HepG2 (cell line): ENCODE data around the gene ZNF503. TPM values are rescaled to one million over a fixed set of nuclear protein-coding genes. Genes with fewer than 3 reads are reported as not detected.

ENCODE experiments used
- CBX2 ChIP-seq, 2 experiments: fragments of 200-600 bp in 1 of 2; sonication (generic); formaldehyde crosslinking in 1 of 2; IDR thresholded peaks; 2 replicates each; pipeline versions ENCODE4 v1.7.0 to v1.8.1; 2018 to 2022; ENCODE audit warnings: low read depth in 2 of 2, low read length in 1 of 2, mild to moderate bottlenecking in 1 of 2, missing genetic modification reagents in 1 of 2
- DNMT1 ChIP-seq: sonication (generic); formaldehyde crosslinking; IDR thresholded peaks from 2 replicates; pipeline ENCODE4 v1.5.1; 2020; ENCODE audit warnings: mild to moderate bottlenecking, missing genetic modification reagents
- FOXM1 ChIP-seq: sonication (generic); formaldehyde crosslinking; IDR thresholded peaks from 2 replicates; pipeline ENCODE4 v1.5.0; 2020; ENCODE audit warnings: missing genetic modification reagents
- HDAC1 ChIP-seq: sonication (generic); formaldehyde crosslinking; IDR thresholded peaks from 2 replicates; pipeline ENCODE4 v1.5.1; 2020; ENCODE audit warnings: mild to moderate bottlenecking, missing genetic modification reagents
- HIC2 ChIP-seq: sonication (generic); formaldehyde crosslinking; IDR thresholded peaks from 2 replicates; pipeline ENCODE4 v1.9.0; 2022; ENCODE audit warnings: low read depth, missing genetic modification reagents
- KMT2B ChIP-seq: IDR thresholded peaks from 2 replicates; pipeline ENCODE4 v1.6.1; 2016; ENCODE audit warnings: missing genetic modification reagents, missing compliant biosample characterization
- MAZ ChIP-seq, 2 experiments: sonication (generic) in 1 of 2; formaldehyde crosslinking in 1 of 2; IDR thresholded peaks; 2 replicates each; pipeline versions ENCODE4 v1.5.0 to v1.6.1; 2012 to 2020; ENCODE audit warnings: low read depth in 2 of 2, mild to moderate bottlenecking in 2 of 2, borderline replicate concordance in 1 of 2, improper control_type of control experiment in 1 of 2, low read length in 1 of 2, missing genetic modification reagents in 1 of 2, moderate library complexity in 1 of 2
- MTA1 ChIP-seq: sonication (generic); formaldehyde crosslinking; IDR thresholded peaks from 2 replicates; pipeline ENCODE4 v1.4.0; 2020; ENCODE audit warnings: missing genetic modification reagents, mild to moderate bottlenecking, borderline replicate concordance
- NCOA2 ChIP-seq: sonication (generic); formaldehyde crosslinking; IDR thresholded peaks from 2 replicates; pipeline ENCODE4 v1.8.0; 2022; ENCODE audit warnings: inconsistent platforms
- RXRA ChIP-seq: sonication (generic); formaldehyde crosslinking; IDR thresholded peaks from 2 replicates; pipeline ENCODE4 v1.5.1; 2020; ENCODE audit warnings: missing genetic modification reagents
- SRSF9 ChIP-seq: fragments of 200-400 bp; formaldehyde crosslinking; IDR thresholded peaks from 2 replicates; pipeline ENCODE4 v1.6.1; 2018; ENCODE audit warnings: borderline replicate concordance, mild to moderate bottlenecking, low read depth, low read length; ENCODE audit not compliant: insufficient read depth, poor library complexity, severe bottlenecking
- STAG1 ChIP-seq: sonication (generic); formaldehyde crosslinking; IDR thresholded peaks from 2 replicates; pipeline ENCODE4 v1.4.0; 2020; ENCODE audit warnings: missing genetic modification reagents
- ZFP82 ChIP-seq: sonication (generic); formaldehyde crosslinking; IDR thresholded peaks from 2 replicates; pipeline ENCODE4 v1.5.1; 2020; ENCODE audit warnings: mild to moderate bottlenecking, missing genetic modification reagents, borderline replicate concordance
- ZFP91 ChIP-seq: sonication (generic); formaldehyde crosslinking; IDR thresholded peaks from 2 replicates; pipeline ENCODE4 v1.9.0; 2022; ENCODE audit warnings: missing genetic modification reagents, mild to moderate bottlenecking, borderline replicate concordance
- ZNF20 ChIP-seq: sonication (generic); formaldehyde crosslinking; IDR thresholded peaks from 2 replicates; pipeline ENCODE4 v1.4.0; 2020; ENCODE audit warnings: mild to moderate bottlenecking, moderate library complexity, missing genetic modification reagents
- ZNF296 ChIP-seq: sonication (generic); formaldehyde crosslinking; conservative IDR thresholded peaks from 2 replicates; pipeline ENCODE4 v1.5.0; 2020; ENCODE audit warnings: mild to moderate bottlenecking, missing genetic modification reagents
- ZNF33A ChIP-seq: sonication (generic); formaldehyde crosslinking; IDR thresholded peaks from 2 replicates; pipeline ENCODE4 v1.5.1; 2020; ENCODE audit warnings: missing genetic modification reagents, mild to moderate bottlenecking, moderate library complexity, borderline replicate concordance
- ZNF501 ChIP-seq: sonication (generic); formaldehyde crosslinking; IDR thresholded peaks from 2 replicates; pipeline ENCODE4 v1.5.1; 2020; ENCODE audit warnings: mild to moderate bottlenecking, moderate library complexity, missing genetic modification reagents
- ZNF605 ChIP-seq: sonication (generic); formaldehyde crosslinking; IDR thresholded peaks from 2 replicates; pipeline ENCODE4 v1.8.0; 2022; ENCODE audit warnings: mild to moderate bottlenecking, missing genetic modification reagents
- ZNF619 ChIP-seq: sonication (generic); formaldehyde crosslinking; IDR thresholded peaks from 2 replicates; pipeline ENCODE4 v1.4.0; 2020; ENCODE audit warnings: mild to moderate bottlenecking, missing genetic modification reagents
- polyA plus RNA-seq, 8 experiments: library from polyadenylated mRNA; depleted of rRNA in 3 of 8; stranded (reverse) in 7 of 8; unstranded in 1 of 8; fragments of >200 nt; fragmentation: Illumina TruSeq in 4 of 8; extraction: Trizol in 4 of 8; gene quantifications; 2 replicates each; pipeline versions ENCODE4 v1.2.1 to v1.2.3, GENCODE V29; 2011 to 2016; ENCODE audit warnings: low read depth in 4 of 8, missing spikeins in 1 of 8, mixed read lengths in 1 of 8; ENCODE audit not compliant: insufficient read depth in 1 of 8
- total RNA-seq, 5 experiments: library from RNA; depleted of rRNA; stranded (reverse); fragments of >200 nt; fragmentation: Illumina TruSeq; extraction: Trizol; gene quantifications; 2 replicates each; pipeline ENCODE4 v1.2.3, GENCODE V29; 2016; ENCODE audit warnings: low read depth in 1 of 5
- TF ChIP-seq, protein P1 (sequence below): sonication (generic); formaldehyde crosslinking; conservative IDR thresholded peaks from 2 replicates; pipeline ENCODE4 v1.8.0; 2022; ENCODE audit warnings: low read depth, missing genetic modification reagents
- TF ChIP-seq, protein P2 (sequence below): IDR thresholded peaks from 2 replicates; pipeline ENCODE4 v1.6.1; 2018; ENCODE audit warnings: missing genetic modification reagents, mild to moderate bottlenecking, missing compliant biosample characterization

Gene ZNF503
- total and polyA plus RNA-seq, 2 of the 13 experiments (the other 11 are each of a cell fraction or from before 2014, with no cell fraction given): 2.7 to 8.3 TPM

DNA sequence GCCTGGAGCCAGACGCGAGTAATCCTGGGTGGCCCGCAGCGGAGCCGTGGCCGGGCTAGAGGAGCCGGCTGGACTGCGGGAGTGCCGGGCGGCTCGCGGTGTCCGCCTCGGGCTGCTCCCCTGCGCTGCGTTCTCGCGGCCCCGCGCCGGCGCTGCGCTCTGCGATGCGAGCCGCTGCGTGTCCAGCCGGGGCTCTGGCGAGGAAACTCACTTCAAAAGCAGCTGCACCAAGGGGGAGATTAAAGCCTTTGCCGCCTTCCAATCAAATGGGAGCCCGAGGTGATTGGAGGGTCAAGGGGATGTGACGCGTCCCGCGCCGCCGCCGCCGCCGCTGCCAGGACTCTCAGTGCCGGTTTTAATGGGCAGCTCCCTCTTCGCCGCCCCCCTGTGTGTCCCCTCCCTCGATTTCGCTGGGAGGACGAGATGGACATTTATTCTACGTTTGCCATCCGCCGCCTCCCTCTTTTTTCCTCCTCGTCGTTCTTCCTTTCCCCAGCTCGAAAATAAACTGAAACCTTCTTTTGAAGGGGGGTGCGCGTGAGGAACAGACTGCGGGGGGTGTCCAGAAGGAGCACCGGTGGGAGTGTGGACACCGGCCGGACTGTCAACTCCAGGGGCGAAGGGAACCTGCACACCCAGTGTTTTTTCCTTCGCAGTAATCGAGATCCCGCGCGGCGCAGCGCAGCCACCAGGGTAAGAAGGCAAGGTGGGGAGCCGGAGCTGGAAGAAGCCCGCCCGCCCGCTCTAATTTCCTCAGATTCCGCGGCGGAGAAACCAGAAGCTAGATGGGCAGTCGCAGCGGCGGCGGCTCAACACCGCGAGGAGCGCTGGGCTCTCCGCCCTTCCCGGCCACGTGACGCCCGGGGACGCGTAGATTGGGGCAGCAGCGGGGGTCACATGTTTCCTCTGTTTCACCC, at the start of gene ZNF503 (continued):
- TF ChIP-seq NCOA2 (peak; percentile 71; the same call in 1 of the 2 replicates), HIC2 (CRISPR knock-in tag) (no peak), MAZ (IDR thresholded peaks at IDR 0.05; ENCODE audit: borderline replicate concordance, low read depth, low read length) (peak; percentile 99), MAZ (CRISPR knock-in tag; IDR thresholded peaks at IDR 0.05; ENCODE audit: low read depth) (peak; percentile 93), ZNF20 (CRISPR knock-in tag) (peak; percentile 32; the same call in 1 of the 2 replicates), ZNF619 (CRISPR knock-in tag) (no peak), ZFP91 (peak; percentile 51; the same call in 1 of the 2 replicates), SRSF9 (no peak), ZNF296 (no peak), RXRA (CRISPR knock-in tag) (peak; percentile 91), DNMT1 (CRISPR knock-in tag) (no peak), CBX2 (IDR thresholded peaks at IDR 0.05; ENCODE audit: low read depth, low read length) (no peak), CBX2 (CRISPR knock-in tag; IDR thresholded peaks at IDR 0.05; ENCODE audit: low read depth) (no peak), FOXM1 (CRISPR knock-in tag) (no peak), ZNF33A (CRISPR knock-in tag) (no peak), ZNF501 (CRISPR knock-in tag) (peak; percentile 91), MTA1 (CRISPR knock-in tag) (no peak), ZFP82 (CRISPR knock-in tag) (0 out of 2 replicates have a peak, but pooled peaks have one; percentile 17), KMT2B (CRISPR knock-in tag) (peak; percentile 49), ZNF605 (peak; percentile 59; the same call in 1 of the 2 replicates), STAG1 (peak; percentile 49), HDAC1 (peak; percentile 76)
- TF ChIP-seq, protein P1, sequence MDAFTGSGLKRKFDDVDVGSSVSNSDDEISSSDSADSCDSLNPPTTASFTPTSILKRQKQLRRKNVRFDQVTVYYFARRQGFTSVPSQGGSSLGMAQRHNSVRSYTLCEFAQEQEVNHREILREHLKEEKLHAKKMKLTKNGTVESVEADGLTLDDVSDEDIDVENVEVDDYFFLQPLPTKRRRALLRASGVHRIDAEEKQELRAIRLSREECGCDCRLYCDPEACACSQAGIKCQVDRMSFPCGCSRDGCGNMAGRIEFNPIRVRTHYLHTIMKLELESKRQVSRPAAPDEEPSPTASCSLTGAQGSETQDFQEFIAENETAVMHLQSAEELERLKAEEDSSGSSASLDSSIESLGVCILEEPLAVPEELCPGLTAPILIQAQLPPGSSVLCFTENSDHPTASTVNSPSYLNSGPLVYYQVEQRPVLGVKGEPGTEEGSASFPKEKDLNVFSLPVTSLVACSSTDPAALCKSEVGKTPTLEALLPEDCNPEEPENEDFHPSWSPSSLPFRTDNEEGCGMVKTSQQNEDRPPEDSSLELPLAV (CRISPR knock-in tag): no peak
- TF ChIP-seq, protein P2, sequence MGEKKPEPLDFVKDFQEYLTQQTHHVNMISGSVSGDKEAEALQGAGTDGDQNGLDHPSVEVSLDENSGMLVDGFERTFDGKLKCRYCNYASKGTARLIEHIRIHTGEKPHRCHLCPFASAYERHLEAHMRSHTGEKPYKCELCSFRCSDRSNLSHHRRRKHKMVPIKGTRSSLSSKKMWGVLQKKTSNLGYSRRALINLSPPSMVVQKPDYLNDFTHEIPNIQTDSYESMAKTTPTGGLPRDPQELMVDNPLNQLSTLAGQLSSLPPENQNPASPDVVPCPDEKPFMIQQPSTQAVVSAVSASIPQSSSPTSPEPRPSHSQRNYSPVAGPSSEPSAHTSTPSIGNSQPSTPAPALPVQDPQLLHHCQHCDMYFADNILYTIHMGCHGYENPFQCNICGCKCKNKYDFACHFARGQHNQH (CRISPR knock-in tag): 0 out of 2 replicates have a peak, but pooled peaks have one; percentile 43
